ENCODE data around the gene DLL4.

Gene DLL4

DNA sequence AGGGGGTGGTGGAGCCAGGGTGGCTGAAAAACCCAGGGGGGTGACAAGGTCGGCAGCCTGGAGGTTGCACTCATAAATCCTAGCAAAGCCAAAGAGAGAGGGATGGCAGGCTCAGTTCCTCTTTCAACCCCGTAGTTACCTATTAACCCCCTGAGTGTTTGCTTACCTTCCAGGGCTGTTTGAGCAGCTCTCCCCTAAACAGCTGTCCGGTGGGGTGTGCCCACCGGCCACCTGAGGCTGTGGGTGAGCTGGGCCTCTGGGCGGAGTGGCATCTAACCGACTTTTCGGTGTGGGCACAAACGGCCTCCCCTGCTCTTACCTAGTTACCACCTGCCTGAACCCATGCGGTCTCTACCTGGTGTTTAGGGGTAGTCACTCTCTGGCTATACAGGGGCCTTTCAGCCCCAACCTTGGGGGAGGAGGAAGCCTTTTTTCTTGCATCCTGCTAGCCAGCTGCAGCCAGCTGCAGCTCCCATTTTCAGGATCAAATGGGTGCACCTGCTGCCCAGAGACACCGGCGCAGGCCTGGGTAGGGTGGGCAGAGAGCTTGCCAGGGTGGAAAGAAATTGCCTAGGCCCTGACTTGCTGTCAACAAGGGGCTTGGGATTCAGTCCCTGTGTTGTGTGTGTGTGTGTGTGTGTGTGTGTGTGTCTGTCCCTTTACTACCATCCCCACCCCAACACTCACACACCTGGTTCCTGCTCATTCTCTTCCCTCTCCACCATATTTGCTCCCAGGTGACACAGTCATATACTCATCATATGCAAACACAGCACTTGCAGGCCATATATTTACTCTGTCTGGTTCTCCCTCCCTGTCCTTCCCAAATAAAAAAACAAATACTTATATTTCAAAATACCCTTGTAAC, 3.7 kb downstream of the DLL4 start:
- no peaks in the 10 kb centered on the region for H3K36me3 ChIP-seq (ENCODE audit: control insufficient read depth, insufficient read depth, low read length)
- no peaks in the 10 kb centered on the region for H3K9me3 ChIP-seq (ENCODE audit: control insufficient read depth, low read length)
- DNase-seq, result no peak
- H3K4me1 ChIP-seq (ENCODE audit: control insufficient read depth, insufficient read depth, low read length, poor library complexity, severe bottlenecking), result peaks cover 30% of the 10 kb centered on the region
- H3K4me3 ChIP-seq (ENCODE audit: insufficient read depth, low read depth, low read length, poor library complexity, severe bottlenecking), result no peak overlapping the region
- no peak overlapping the region for H3K27ac ChIP-seq (ENCODE audit: insufficient read depth, low read length, poor library complexity, severe bottlenecking)
- peaks cover 44% of the 10 kb centered on the region for H3K27me3 ChIP-seq (replicated peaks; ENCODE audit: control insufficient read depth, insufficient read depth, low read length, poor library complexity, severe bottlenecking)

DNA sequence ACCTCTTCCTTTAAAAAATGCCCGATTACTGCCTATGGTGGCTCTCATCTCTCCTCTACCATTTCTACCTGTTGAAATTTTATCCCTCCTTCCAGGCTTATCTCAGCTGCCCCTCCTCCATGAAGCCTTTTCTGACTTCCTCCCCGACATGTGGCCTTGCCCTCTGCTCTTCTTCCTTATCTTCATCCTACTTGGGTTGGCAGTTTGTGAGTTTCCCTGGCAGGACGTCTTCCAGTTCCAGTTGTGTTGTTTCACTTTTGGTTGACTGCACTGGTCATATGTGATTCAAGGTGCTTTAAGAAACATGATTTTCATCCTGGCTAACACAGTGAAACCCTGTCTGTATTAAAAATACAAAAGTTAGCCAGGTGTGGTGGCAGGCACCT, 4.4 kb downstream of the DLL4 start:
- Histone ChIP-seq H3K4me3 (ENCODE audit: insufficient read depth, low read depth, low read length, poor library complexity, severe bottlenecking) (no peak overlapping the region), H3K27me3 (replicated peaks; ENCODE audit: control insufficient read depth, insufficient read depth, low read length, poor library complexity, severe bottlenecking) (peaks cover 37% of the 10 kb centered on the region), H3K4me1 (ENCODE audit: control insufficient read depth, insufficient read depth, low read length, poor library complexity, severe bottlenecking) (peaks cover 23% of the 10 kb centered on the region), H3K9me3 (ENCODE audit: control insufficient read depth, low read length) (no peaks in the 10 kb centered on the region), H3K27ac (ENCODE audit: insufficient read depth, low read length, poor library complexity, severe bottlenecking) (no peak overlapping the region), H3K36me3 (ENCODE audit: control insufficient read depth, insufficient read depth, low read length) (no peaks in the 10 kb centered on the region)
- no peak for DNase-seq

DNA sequence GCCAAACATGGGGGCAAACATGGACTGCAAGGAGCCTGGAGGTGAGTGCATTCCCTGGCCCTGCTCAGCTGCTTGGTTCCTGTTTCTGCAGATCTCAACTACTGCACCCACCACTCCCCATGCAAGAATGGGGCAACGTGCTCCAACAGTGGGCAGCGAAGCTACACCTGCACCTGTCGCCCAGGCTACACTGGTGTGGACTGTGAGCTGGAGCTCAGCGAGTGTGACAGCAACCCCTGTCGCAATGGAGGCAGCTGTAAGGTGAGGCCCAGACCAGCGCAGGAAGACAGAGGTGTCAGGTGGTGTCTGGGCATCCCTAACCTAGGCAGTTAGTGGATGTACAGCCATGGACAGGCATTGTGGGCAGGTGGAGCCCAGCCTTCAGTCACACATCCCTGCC, 5.3 kb downstream of the DLL4 start:
- Histone ChIP-seq H3K27me3 (replicated peaks; ENCODE audit: control insufficient read depth, insufficient read depth, low read length, poor library complexity, severe bottlenecking) (peaks cover 28% of the 10 kb centered on the region), H3K27ac (ENCODE audit: insufficient read depth, low read length, poor library complexity, severe bottlenecking) (no peak overlapping the region), H3K36me3 (ENCODE audit: control insufficient read depth, insufficient read depth, low read length) (no peaks in the 10 kb centered on the region), H3K4me3 (ENCODE audit: insufficient read depth, low read depth, low read length, poor library complexity, severe bottlenecking) (no peak overlapping the region), H3K4me1 (ENCODE audit: control insufficient read depth, insufficient read depth, low read length, poor library complexity, severe bottlenecking) (peaks cover 14% of the 10 kb centered on the region), H3K9me3 (ENCODE audit: control insufficient read depth, low read length) (no peaks in the 10 kb centered on the region)
- DNase-seq, result no peak

DNA sequence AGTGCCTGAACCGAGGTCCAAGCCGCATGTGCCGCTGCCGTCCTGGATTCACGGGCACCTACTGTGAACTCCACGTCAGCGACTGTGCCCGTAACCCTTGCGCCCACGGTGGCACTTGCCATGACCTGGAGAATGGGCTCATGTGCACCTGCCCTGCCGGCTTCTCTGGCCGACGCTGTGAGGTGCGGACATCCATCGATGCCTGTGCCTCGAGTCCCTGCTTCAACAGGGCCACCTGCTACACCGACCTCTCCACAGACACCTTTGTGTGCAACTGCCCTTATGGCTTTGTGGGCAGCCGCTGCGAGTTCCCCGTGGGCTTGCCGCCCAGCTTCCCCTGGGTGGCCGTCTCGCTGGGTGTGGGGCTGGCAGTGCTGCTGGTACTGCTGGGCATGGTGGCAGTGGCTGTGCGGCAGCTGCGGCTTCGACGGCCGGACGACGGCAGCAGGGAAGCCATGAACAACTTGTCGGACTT, 7.1 kb downstream of the DLL4 start:
- H3K9me3 ChIP-seq (ENCODE audit: control insufficient read depth, low read length), result no peaks in the 10 kb centered on the region
- peaks cover under 1% of the 10 kb centered on the region for H3K4me1 ChIP-seq (ENCODE audit: control insufficient read depth, insufficient read depth, low read length, poor library complexity, severe bottlenecking)
- H3K36me3 ChIP-seq (ENCODE audit: control insufficient read depth, insufficient read depth, low read length), result no peaks in the 10 kb centered on the region
- peaks cover 10% of the 10 kb centered on the region for H3K27me3 ChIP-seq (replicated peaks; ENCODE audit: control insufficient read depth, insufficient read depth, low read length, poor library complexity, severe bottlenecking)
- no peak overlapping the region for H3K27ac ChIP-seq (ENCODE audit: insufficient read depth, low read length, poor library complexity, severe bottlenecking)
- DNase-seq, result no peak
- no peak overlapping the region for H3K4me3 ChIP-seq (ENCODE audit: insufficient read depth, low read depth, low read length, poor library complexity, severe bottlenecking)

DNA sequence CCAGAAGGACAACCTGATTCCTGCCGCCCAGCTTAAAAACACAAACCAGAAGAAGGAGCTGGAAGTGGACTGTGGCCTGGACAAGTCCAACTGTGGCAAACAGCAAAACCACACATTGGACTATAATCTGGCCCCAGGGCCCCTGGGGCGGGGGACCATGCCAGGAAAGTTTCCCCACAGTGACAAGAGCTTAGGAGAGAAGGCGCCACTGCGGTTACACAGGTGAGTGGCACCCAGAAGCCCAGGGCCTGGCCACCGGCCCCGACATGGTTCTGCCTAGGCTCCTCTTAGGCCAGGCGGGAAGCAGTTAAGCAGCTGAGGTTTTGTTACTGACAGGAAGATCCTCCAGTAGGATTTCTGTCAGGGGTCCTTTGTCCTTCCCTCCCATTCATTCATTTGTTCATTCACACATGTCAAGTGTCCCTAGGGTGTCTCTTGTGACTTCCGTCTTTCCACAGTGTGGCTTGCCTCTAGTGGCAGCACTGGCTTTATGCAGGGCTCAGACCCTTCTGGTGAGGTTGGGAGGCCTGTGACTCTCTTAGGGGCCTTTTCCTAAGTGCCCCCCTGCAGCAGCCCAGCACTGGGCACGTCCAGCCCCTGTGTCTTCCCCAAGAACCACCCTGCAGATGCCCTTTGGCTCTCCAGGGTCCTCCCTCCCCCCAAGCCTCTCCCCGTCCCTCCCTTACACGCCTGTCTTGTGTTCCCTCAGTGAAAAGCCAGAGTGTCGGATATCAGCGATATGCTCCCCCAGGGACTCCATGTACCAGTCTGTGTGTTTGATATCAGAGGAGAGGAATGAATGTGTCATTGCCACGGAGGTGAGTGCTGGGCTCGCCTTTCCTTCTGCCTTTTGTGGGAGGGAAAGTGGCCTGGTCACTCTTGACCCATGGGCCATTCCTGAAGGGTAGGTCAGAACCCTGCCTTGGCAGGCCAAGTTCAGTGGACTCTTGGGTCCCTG, 7.8 kb downstream of the DLL4 start:
- H3K4me1 ChIP-seq (ENCODE audit: control insufficient read depth, insufficient read depth, low read length, poor library complexity, severe bottlenecking), result peaks cover 2% of the 10 kb centered on the region
- H3K9me3 ChIP-seq (ENCODE audit: control insufficient read depth, low read length), result no peaks in the 10 kb centered on the region
- no peak overlapping the region for H3K27ac ChIP-seq (ENCODE audit: insufficient read depth, low read length, poor library complexity, severe bottlenecking)
- peaks cover 3% of the 10 kb centered on the region for H3K27me3 ChIP-seq (replicated peaks; ENCODE audit: control insufficient read depth, insufficient read depth, low read length, poor library complexity, severe bottlenecking)
- DNase-seq, result no peak
- no peaks in the 10 kb centered on the region for H3K36me3 ChIP-seq (ENCODE audit: control insufficient read depth, insufficient read depth, low read length)
- H3K4me3 ChIP-seq (ENCODE audit: insufficient read depth, low read depth, low read length, poor library complexity, severe bottlenecking), result no peak overlapping the region

DNA sequence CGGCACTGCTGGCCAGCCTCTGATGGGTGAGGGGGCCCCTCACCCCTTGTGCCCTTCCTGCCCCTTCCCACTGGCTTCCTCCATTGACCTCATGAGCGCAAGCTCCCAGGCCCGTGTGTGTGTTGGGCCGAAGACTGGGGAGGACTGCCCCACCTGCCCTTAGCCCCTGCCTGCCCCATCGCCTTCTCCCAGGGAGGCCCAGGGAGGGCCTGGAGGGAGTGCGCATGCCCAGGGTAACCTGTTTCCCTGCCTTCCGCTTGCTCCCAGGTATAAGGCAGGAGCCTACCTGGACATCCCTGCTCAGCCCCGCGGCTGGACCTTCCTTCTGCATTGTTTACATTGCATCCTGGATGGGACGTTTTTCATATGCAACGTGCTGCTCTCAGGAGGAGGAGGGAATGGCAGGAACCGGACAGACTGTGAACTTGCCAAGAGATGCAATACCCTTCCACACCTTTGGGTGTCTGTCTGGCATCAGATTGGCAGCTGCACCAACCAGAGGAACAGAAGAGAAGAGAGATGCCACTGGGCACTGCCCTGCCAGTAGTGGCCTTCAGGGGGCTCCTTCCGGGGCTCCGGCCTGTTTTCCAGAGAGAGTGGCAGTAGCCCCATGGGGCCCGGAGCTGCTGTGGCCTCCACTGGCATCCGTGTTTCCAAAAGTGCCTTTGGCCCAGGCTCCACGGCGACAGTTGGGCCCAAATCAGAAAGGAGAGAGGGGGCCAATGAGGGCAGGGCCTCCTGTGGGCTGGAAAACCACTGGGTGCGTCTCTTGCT, 8.8 kb downstream of the DLL4 start:
- Histone ChIP-seq H3K27me3 (replicated peaks; ENCODE audit: control insufficient read depth, insufficient read depth, low read length, poor library complexity, severe bottlenecking) (no peaks in the 10 kb centered on the region), H3K9me3 (ENCODE audit: control insufficient read depth, low read length) (no peaks in the 10 kb centered on the region), H3K4me3 (ENCODE audit: insufficient read depth, low read depth, low read length, poor library complexity, severe bottlenecking) (no peak overlapping the region), H3K36me3 (ENCODE audit: control insufficient read depth, insufficient read depth, low read length) (no peaks in the 10 kb centered on the region), H3K4me1 (ENCODE audit: control insufficient read depth, insufficient read depth, low read length, poor library complexity, severe bottlenecking) (peaks cover 11% of the 10 kb centered on the region), H3K27ac (ENCODE audit: insufficient read depth, low read length, poor library complexity, severe bottlenecking) (no peak overlapping the region)
- no peak for DNase-seq

DNA sequence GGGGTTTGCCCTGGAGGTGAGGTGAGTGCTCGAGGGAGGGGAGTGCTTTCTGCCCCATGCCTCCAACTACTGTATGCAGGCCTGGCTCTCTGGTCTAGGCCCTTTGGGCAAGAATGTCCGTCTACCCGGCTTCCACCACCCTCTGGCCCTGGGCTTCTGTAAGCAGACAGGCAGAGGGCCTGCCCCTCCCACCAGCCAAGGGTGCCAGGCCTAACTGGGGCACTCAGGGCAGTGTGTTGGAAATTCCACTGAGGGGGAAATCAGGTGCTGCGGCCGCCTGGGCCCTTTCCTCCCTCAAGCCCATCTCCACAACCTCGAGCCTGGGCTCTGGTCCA, 9.4 kb downstream of the DLL4 start:
- H3K27me3 ChIP-seq (replicated peaks; ENCODE audit: control insufficient read depth, insufficient read depth, low read length, poor library complexity, severe bottlenecking), result no peaks in the 10 kb centered on the region
- peaks cover 17% of the 10 kb centered on the region for H3K4me1 ChIP-seq (ENCODE audit: control insufficient read depth, insufficient read depth, low read length, poor library complexity, severe bottlenecking)

DNA sequence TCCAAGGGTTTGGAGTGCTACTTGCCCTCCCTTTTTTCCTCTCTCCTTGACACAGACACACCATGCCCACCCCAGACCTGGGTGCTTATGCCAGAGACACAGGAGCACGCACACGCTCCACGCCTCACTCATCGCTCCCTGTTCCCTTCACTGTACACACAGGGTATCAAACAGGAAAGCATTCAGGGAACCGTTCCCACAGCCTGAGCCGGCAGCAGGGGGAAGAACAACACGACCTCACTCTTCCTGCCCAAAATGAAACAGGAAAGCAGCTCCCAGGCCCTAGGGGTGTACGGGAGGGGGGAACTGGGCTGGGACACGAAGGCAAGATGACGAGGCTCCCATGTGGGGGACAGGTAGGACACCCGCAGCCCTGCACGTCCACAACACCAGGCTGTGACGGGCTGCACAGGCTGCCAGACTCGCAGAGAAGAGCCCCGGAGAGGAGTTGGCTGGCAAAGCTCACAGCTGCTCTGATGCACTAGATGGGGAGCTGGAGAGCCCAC, 11.2 kb downstream of the DLL4 start:
- Histone ChIP-seq H3K4me3 (ENCODE audit: insufficient read depth, low read depth, low read length, poor library complexity, severe bottlenecking) (no peak overlapping the region), H3K27ac (ENCODE audit: insufficient read depth, low read length, poor library complexity, severe bottlenecking) (peak overlapping the region; percentile 4), H3K36me3 (ENCODE audit: control insufficient read depth, insufficient read depth, low read length) (no peaks in the 10 kb centered on the region), H3K4me1 (ENCODE audit: control insufficient read depth, insufficient read depth, low read length, poor library complexity, severe bottlenecking) (peaks cover 20% of the 10 kb centered on the region), H3K27me3 (replicated peaks; ENCODE audit: control insufficient read depth, insufficient read depth, low read length, poor library complexity, severe bottlenecking) (no peaks in the 10 kb centered on the region), H3K9me3 (ENCODE audit: control insufficient read depth, low read length) (no peaks in the 10 kb centered on the region)
- no peak for DNase-seq

More for the DNA sequence above, 9.4 kb downstream of the DLL4 start:
- H3K9me3 ChIP-seq (ENCODE audit: control insufficient read depth, low read length), result no peaks in the 10 kb centered on the region
- no peak overlapping the region for H3K27ac ChIP-seq (ENCODE audit: insufficient read depth, low read length, poor library complexity, severe bottlenecking)
- no peak overlapping the region for H3K4me3 ChIP-seq (ENCODE audit: insufficient read depth, low read depth, low read length, poor library complexity, severe bottlenecking)
- DNase-seq, result no peak
- H3K36me3 ChIP-seq (ENCODE audit: control insufficient read depth, insufficient read depth, low read length), result no peaks in the 10 kb centered on the region

DNA sequence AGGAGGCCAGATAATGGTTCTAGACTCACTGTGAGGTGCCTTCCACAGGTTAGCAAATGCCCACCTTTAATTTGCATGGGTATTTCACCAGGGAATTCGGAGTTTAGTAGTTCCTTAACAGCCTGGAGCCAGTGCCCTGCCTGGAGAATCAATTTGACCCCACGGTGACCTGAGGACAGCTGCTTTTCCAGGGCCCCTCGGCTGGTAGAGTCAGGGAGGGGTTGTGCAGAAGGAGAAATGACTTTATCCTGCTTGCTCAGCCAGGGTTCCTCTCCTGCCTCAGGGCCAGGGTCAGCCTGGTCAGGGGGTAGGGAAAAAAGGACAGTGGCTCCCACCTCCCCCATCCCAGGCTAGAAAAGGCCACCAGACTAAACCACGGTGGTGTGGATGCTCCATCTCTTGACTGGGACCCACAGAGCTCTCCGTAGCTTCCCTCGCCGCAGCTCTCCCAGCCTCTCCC, 12.0 kb downstream of the DLL4 start:
- peak overlapping the region; percentile 6 for H3K27ac ChIP-seq (ENCODE audit: insufficient read depth, low read length, poor library complexity, severe bottlenecking)

More for the DNA sequence above, 12.0 kb downstream of the DLL4 start:
- H3K36me3 ChIP-seq (ENCODE audit: control insufficient read depth, insufficient read depth, low read length), result no peaks in the 10 kb centered on the region
- H3K4me3 ChIP-seq (ENCODE audit: insufficient read depth, low read depth, low read length, poor library complexity, severe bottlenecking), result no peak overlapping the region
- DNase-seq, result no peak
- no peaks in the 10 kb centered on the region for H3K9me3 ChIP-seq (ENCODE audit: control insufficient read depth, low read length)
- no peaks in the 10 kb centered on the region for H3K27me3 ChIP-seq (replicated peaks; ENCODE audit: control insufficient read depth, insufficient read depth, low read length, poor library complexity, severe bottlenecking)
- peaks cover 20% of the 10 kb centered on the region for H3K4me1 ChIP-seq (ENCODE audit: control insufficient read depth, insufficient read depth, low read length, poor library complexity, severe bottlenecking)

Data from effector memory CD4-positive, alpha-beta T cell (primary cell).